GM21576 (cell line): Measurements from ENCODE around the gene PAK5.

Source experiments
- ATAC-seq: cut with Tn5 transposase; IDR thresholded peaks from one replicate; pipeline ENCODE4 v1.9.1; 2021; ENCODE audit warnings: mild to moderate bottlenecking, moderate library complexity; ENCODE audit not compliant: unreplicated experiment

Gene PAK5

GRCh38 chr20:9532069-9532838 lies 306.6 kb downstream of the PAK5 start:
- no peak for ATAC-seq

GRCh38 chr20:9531581-9531980 lies 307.3 kb downstream of the PAK5 start:
- no peak for ATAC-seq

- ATAC-seq = no peak
These were observed 315.2 kb downstream of the PAK5 start for GRCh38 chr20:9523636-9524035.

GRCh38 chr20:9520086-9520485 lies 318.8 kb downstream of the PAK5 start:
- ATAC-seq = no peak

- ATAC-seq = no peak
These were observed 320.2 kb downstream of the PAK5 start for GRCh38 chr20:9518576-9519175.

- no peak for ATAC-seq
These were observed 321.3 kb downstream of the PAK5 start for GRCh38 chr20:9517297-9518162.

- no peak for ATAC-seq
These were observed 322.5 kb downstream of the PAK5 start for GRCh38 chr20:9516234-9516871.

- ATAC-seq = no peak
These were observed 323.1 kb downstream of the PAK5 start for GRCh38 chr20:9515741-9516233.

GRCh38 chr20:9515214-9515585 lies 323.7 kb downstream of the PAK5 start:
- ATAC-seq = no peak

GRCh38 chr20:9514461-9515213 lies 324.2 kb downstream of the PAK5 start, which contains the start of gene LAMP5:
Gene LAMP5, plus strand, starts transcription at chr20:9514590. Its CDS starts 263 bp downstream, at chr20:9514853.
- no peak for ATAC-seq

GRCh38 chr20:9514072-9514460 lies 324.8 kb downstream of the PAK5 start:
- ATAC-seq = no peak

- ATAC-seq = no peak
These were observed 328.0 kb downstream of the PAK5 start for GRCh38 chr20:9510911-9511310.

- no peak for ATAC-seq
These were observed 329.6 kb downstream of the PAK5 start for GRCh38 chr20:9509246-9509645.

- ATAC-seq = no peak
These were observed 330.1 kb downstream of the PAK5 start for GRCh38 chr20:9508696-9509178.

GRCh38 chr20:9508240-9508661 lies 330.6 kb downstream of the PAK5 start:
- ATAC-seq = no peak

GRCh38 chr20:9507544-9508239 lies 331.2 kb downstream of the PAK5 start:
- ATAC-seq = no peak

- no peak for ATAC-seq
These were observed 331.9 kb downstream of the PAK5 start for GRCh38 chr20:9506964-9507369.

- ATAC-seq = no peak
These were observed 332.5 kb downstream of the PAK5 start for GRCh38 chr20:9506280-9506821.
